ENCODE results near the gene MYLK4.

MYLK4 gene

DNA sequence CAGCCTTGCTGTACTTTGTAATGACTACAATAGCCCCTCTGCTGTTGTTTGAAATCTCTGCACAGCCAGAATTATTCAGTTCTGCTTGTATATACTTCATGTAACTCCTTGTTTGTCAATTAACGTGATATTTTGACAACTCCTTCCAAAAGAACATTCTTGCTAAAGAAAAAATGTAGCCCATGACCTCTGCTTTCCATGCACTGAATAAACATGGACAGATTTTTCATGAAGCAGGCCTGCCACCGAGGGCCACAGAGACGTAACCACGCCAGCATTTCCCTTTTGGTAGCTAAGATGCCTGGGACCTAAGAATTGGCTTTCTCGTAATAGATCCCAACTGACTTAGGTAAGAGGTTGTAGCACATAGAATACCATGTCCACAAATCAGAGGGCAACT, 135.9 kb downstream of the MYLK4 start:
- Mint-ChIP-seq H3K27ac (no peak overlapping the region), H3K36me3 (ENCODE audit: low read depth) (no peaks in the 10 kb centered on the region), H3K4me3 (no peak overlapping the region), H3K4me1 (peaks cover 15% of the 10 kb centered on the region), H3K27me3 (ENCODE audit: low read depth) (peaks cover 17% of the 10 kb centered on the region), H3K9me3 (peaks cover 8% of the 10 kb centered on the region)
- TF ChIP-seq, protein P1, sequence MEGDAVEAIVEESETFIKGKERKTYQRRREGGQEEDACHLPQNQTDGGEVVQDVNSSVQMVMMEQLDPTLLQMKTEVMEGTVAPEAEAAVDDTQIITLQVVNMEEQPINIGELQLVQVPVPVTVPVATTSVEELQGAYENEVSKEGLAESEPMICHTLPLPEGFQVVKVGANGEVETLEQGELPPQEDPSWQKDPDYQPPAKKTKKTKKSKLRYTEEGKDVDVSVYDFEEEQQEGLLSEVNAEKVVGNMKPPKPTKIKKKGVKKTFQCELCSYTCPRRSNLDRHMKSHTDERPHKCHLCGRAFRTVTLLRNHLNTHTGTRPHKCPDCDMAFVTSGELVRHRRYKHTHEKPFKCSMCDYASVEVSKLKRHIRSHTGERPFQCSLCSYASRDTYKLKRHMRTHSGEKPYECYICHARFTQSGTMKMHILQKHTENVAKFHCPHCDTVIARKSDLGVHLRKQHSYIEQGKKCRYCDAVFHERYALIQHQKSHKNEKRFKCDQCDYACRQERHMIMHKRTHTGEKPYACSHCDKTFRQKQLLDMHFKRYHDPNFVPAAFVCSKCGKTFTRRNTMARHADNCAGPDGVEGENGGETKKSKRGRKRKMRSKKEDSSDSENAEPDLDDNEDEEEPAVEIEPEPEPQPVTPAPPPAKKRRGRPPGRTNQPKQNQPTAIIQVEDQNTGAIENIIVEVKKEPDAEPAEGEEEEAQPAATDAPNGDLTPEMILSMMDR (IDR thresholded peaks at IDR 0.05; ENCODE audit: unreplicated experiment in 3 of 3) = no peak

DNA sequence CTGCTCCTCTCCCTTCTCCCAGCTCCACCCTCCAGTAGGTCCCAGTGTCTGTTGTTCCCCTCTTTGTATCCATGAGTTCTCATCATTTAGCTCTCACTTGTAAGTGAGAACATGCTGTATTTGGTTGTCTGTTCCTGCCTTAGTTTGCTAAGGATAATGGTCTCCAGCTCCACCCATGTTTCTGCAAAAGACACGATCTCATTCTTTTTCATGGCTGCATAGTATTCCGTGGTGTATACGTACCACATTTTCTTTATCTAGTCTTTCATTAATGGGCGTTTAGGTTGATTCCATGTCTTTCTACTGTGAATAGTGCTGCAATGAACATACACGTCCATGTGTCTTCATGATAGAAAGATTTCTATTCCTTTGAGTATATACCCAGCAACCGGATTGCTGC, 136.6 kb downstream of the MYLK4 start:
- Mint-ChIP-seq H3K4me1 (peaks cover 12% of the 10 kb centered on the region), H3K27me3 (ENCODE audit: low read depth) (peaks cover 13% of the 10 kb centered on the region), H3K4me3 (no peak overlapping the region), H3K27ac (no peak overlapping the region), H3K9me3 (peaks cover 9% of the 10 kb centered on the region), H3K36me3 (ENCODE audit: low read depth) (no peaks in the 10 kb centered on the region)
- TF ChIP-seq, protein P1 (IDR thresholded peaks at IDR 0.05; ENCODE audit: unreplicated experiment in 3 of 3) = no peak
